Activated B cell treated with CpG ODN at 0.5 μM for 24 hours (primary cell): ENCODE results near the gene GAB1. TPM values are rescaled to one million over a fixed set of nuclear protein-coding genes. Genes with fewer than 3 reads are reported as not detected.
"Not testable (repeated sequence)": the region's sequence is repeated elsewhere in the genome, so short reads cannot be mapped to it uniquely, and the experiment has no call there.

ENCODE experiments used
- ATAC-seq: fragments of 200-7000 bp; cut with Tn5 transposase; one replicate; pipeline ENCODE4 v1.10.0; 2021; ENCODE audit warnings: low read depth, mild to moderate bottlenecking, moderate library complexity
- CTCF ChIA-PET: fragments of 350-600 bp; sonication (Branson Sonifier 250); formaldehyde crosslinking; loops from one replicate; lab custom pipeline; 2021; ENCODE audit warnings: antibody characterized with exemption; lab: Charles Lee
- POLR2A ChIA-PET: fragments of 350-600 bp; sonication (Branson Sonifier 250); formaldehyde crosslinking; loops from one replicate; lab custom pipeline; 2021; ENCODE audit warnings: antibody characterized with exemption; lab: Charles Lee
- DNase-seq: peaks from one replicate; pipeline ENCODE4 v3.0.0; 2022
- H3K27ac Mint-ChIP-seq: one replicate; pipeline ENCODE4 v1.8.0; 2020; ENCODE audit warnings: mixed read lengths
- H3K27me3 Mint-ChIP-seq: one replicate; pipeline ENCODE4 v1.8.0; 2021; ENCODE audit warnings: mixed read lengths
- H3K36me3 Mint-ChIP-seq: one replicate; pipeline ENCODE4 v1.8.0; 2021; ENCODE audit warnings: low read depth, mixed read lengths
- H3K4me1 Mint-ChIP-seq: one replicate; pipeline ENCODE4 v1.8.0; 2021; ENCODE audit warnings: mixed read lengths
- H3K4me3 Mint-ChIP-seq: one replicate; pipeline ENCODE4 v1.8.0; 2020; ENCODE audit warnings: mild to moderate bottlenecking, mixed read lengths
- H3K9me3 Mint-ChIP-seq: one replicate; pipeline ENCODE4 v1.8.0; 2020; ENCODE audit warnings: mixed read lengths
- CTCF ChIP-seq: fragments of 200-600 bp; IDR thresholded peaks from one replicate; pipeline ENCODE4 v1.8.0; 2022; ENCODE audit warnings: antibody characterized with exemption, mild to moderate bottlenecking
- intact Hi-C: fragments of 100-400 bp; cut with micrococcal nuclease; formaldehyde crosslinking; loops from one replicate; pipeline ENCODE4 v1.15.1; 2024
- total RNA-seq: library from RNA; stranded (reverse); gene quantifications from 2 replicates; pipeline ENCODE4 v1.2.3, GENCODE V29; 2022

Gene GAB1
- total RNA-seq, 1 donor from 2014 or later: 12.0 TPM

DNA sequence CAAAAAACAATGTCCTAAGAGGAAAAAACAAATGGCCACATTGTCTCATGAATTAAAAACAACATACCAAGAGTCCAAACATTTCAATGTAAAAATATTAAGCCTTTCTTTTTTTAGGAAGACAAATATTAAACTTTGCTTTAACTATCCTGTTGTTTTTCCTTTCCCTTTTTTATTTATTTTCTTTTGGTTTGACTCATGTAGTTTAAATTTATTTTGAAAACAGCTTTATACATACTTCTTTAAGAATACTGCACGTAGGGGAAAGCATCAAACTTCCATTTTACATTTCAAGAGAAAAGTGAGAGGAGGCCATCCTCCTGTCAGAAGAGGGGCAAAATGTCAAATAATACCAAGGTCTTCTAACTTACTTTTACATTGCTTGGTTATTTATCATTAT, 8.7 kb downstream of the GAB1 start:
- DNase-seq (no peak), ATAC-seq (no peak)
- H3K4me3 Mint-ChIP-seq: no peak overlapping the region
- intact Hi-C loops: no loop called here
- no peak for TF ChIP-seq CTCF
- ChIA-PET POLR2A (interaction anchor here (0.8 kb wide), 1 partner anchor 9 kb away, joined by 4 read pairs; the partner anchor contains the start of gene GAB1), CTCF (no interaction called here)
- no peaks in the 10 kb centered on the region for H3K9me3 Mint-ChIP-seq
- H3K27ac Mint-ChIP-seq: no peak overlapping the region
- peaks cover 8% of the 10 kb centered on the region for H3K27me3 Mint-ChIP-seq
- H3K4me1 Mint-ChIP-seq: peaks cover 4% of the 10 kb centered on the region
- no peaks in the 10 kb centered on the region for H3K36me3 Mint-ChIP-seq

DNA sequence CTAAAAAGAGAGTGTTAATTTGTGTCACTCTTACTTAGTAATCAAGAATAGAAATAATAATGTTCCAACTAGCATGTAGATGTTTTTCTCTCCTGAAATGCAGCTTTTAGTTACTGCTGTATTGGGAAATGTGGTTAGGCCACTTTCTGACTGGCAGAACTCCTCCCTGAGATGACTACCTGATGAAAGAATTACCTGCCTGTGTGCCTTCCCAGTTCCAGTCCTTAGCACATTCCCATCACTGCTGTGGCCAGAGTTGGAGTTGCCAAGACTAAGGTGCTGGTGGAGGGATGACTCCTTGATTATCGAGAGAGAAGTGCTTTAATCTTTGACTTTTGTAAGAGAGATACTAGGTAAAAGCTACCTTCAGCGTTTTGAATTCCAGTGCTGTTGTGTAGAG, 9.5 kb downstream of the GAB1 start:
- TF ChIP-seq CTCF: no peak
- intact Hi-C loops: no loop called here
- Mint-ChIP-seq H3K27ac (no peak overlapping the region), H3K27me3 (peaks cover 8% of the 10 kb centered on the region), H3K4me1 (peaks cover 4% of the 10 kb centered on the region), H3K4me3 (no peak overlapping the region), H3K36me3 (no peaks in the 10 kb centered on the region), H3K9me3 (no peaks in the 10 kb centered on the region)
- ATAC-seq: no peak
- POLR2A ChIA-PET: interaction anchor here (1.1 kb wide), 1 partner anchor 9 kb away, joined by 3 read pairs; no protein-coding TSS in a partner anchor
- CTCF ChIA-PET: no interaction called here
- no peak for DNase-seq

DNA sequence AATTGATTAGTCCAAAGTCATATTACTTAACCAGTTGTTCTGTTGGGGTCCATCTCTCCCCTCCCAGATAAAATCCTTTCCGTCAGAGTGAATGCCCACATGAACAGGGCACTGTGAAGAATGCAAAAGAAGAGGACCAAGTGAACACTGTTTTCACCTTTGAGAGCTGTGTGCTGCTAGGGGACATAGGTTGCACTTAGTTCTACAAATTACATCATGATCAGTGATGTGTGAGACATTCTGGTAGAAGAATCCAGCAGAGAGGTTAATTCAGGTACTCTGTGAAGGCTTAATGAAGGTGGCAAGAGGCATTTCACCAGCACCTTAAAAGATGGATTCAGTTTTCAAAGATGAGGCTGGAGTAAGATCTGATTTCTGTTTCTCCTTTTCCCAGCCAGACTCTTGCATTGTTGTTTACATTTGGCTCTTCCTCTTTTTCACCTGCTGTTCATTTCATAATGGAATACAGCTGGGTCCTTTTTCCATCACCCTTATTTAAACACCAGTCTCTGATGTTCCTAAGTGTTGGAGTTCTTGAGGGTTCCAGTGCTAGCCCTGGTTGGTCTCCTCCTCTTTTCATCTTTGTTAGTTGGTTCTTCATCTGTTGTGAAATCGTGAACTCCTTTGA, 10.9 kb downstream of the GAB1 start:
- Mint-ChIP-seq H3K27me3 (peaks cover 8% of the 10 kb centered on the region), H3K9me3 (no peaks in the 10 kb centered on the region), H3K4me3 (no peak overlapping the region), H3K36me3 (no peaks in the 10 kb centered on the region), H3K27ac (no peak overlapping the region), H3K4me1 (peaks cover 14% of the 10 kb centered on the region)
- no peak for ATAC-seq
- TF ChIP-seq CTCF: no peak
- intact Hi-C loops: no loop called here
- POLR2A ChIA-PET: interaction anchor here (1.1 kb wide), 1 partner anchor 10 kb away, joined by 3 read pairs; no protein-coding TSS in a partner anchor
- CTCF ChIA-PET: no interaction called here
- DNase-seq: no peak

DNA sequence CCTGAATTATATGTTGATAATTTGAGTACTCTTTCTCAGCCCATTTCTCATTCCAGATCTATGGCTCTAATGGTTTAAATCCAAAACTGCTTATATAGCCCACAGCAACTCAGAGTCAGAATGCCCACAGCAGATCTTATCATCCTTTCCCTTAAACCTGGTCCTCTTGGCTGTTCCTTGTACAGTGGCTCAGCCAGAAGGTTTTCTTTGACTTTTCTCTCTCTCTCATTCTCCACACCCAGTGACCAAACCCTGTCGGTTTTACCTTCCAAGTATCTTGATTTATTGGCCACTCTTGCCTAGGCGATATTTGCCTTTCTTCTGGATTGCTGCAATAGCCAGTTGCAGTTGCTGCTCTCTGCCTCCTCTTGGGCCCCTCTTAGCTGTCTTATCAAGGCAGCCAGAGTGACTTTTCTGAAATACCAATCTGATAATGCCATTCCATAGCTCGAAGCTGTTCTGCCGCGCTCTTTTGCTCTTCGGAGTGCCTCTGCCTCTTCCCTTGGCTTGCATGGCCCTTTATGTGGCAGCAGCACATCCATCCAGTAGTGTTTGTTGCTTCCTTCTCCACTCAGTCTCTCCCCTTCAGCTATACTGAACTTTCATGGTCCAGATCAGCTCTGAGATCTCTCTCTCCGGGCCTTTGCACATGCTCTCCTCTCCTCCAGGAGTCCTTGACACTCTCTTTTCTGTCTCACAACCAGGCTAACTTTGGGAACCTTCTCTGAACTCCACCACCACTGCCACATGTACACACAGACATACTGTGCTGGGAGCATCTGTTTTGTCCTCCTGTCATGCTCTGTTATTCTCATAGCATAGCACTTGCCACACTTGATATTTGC, 11.8 kb downstream of the GAB1 start:
- DNase-seq (no peak), ATAC-seq (no peak)
- peak overlapping the region; percentile 5 for H3K27ac Mint-ChIP-seq
- H3K27me3 Mint-ChIP-seq: peaks cover 8% of the 10 kb centered on the region
- H3K9me3 Mint-ChIP-seq: no peaks in the 10 kb centered on the region
- ChIA-PET CTCF (interaction anchor here (0.6 kb wide), 1 partner anchor 17 kb away, joined by 3 read pairs; no protein-coding TSS in a partner anchor), POLR2A (no interaction called here)
- intact Hi-C loops: no loop called here
- TF ChIP-seq CTCF: no peak
- no peak overlapping the region for H3K4me3 Mint-ChIP-seq
- H3K4me1 Mint-ChIP-seq: peaks cover 20% of the 10 kb centered on the region
- H3K36me3 Mint-ChIP-seq: no peaks in the 10 kb centered on the region

DNA sequence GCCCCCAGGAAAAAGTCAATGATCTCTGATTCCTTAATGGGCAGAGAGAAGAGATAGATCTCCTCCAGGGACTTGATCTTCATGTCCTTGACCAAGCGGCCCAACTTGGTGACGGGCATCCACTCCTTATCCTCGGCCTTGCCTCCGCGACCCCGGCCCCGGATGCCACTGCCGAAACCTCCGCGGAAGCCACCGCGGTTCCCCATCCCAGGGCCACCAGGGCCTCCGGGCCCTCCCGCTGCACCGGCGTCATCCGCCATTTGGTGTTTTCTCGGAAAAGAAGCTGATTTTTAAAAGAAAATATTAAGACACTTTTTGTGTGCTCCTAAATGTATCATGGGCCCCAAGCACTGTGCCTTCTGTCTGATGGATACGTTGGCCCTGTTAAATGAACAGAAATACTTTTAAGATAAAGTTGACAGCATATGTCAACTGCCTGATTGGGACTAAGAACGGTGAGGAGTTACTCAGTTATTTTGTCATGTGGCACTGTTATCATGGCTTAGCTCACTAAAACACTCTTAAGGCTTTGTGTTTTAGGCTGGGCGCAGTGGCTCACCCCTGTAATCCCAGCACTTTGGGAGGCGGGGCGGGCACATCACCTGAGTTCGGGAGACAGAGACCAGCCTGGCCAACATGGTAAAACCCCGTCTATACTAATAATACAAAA, 13.3 kb downstream of the GAB1 start:
- intact Hi-C loops, CTCF ChIA-PET: not testable (repeated sequence)

More for the DNA sequence above, 13.3 kb downstream of the GAB1 start:
- not testable (repeated sequence) for H3K36me3 Mint-ChIP-seq, H3K27ac Mint-ChIP-seq, H3K27me3 Mint-ChIP-seq, DNase-seq, H3K9me3 Mint-ChIP-seq, H3K4me3 Mint-ChIP-seq, ATAC-seq
- POLR2A ChIA-PET: interaction anchor here (0.8 kb wide), 1 partner anchor 13 kb away, joined by 3 read pairs; no protein-coding TSS in a partner anchor
- peaks cover 32% of the 10 kb centered on the region for H3K4me1 Mint-ChIP-seq
